T-helper 2 cell treated with Interferon-gamma antibody and Interleukin-4, amounts not matched to agents 5 μg/mL and 100 μg/mL, for 36 hours (primary cell): ENCODE data around the gene LMNTD1.

Experiments used
- DNase-seq: peaks from one replicate; pipeline ENCODE4 v3.0.0; 2021; ENCODE audit warnings: low spot score
- H3K27ac Mint-ChIP-seq: one replicate; pipeline ENCODE4 v1.8.0; 2021; ENCODE audit warnings: mild to moderate bottlenecking, mixed read lengths
- H3K27me3 Mint-ChIP-seq: one replicate; pipeline ENCODE4 v1.8.0; 2021; ENCODE audit warnings: low read depth, mixed read lengths
- H3K36me3 Mint-ChIP-seq: one replicate; pipeline ENCODE4 v1.8.0; 2021; ENCODE audit warnings: low read depth, mixed read lengths
- H3K4me1 Mint-ChIP-seq: one replicate; pipeline ENCODE4 v1.8.0; 2021; ENCODE audit warnings: low read depth, mixed read lengths
- H3K4me3 Mint-ChIP-seq: one replicate; pipeline ENCODE4 v1.8.0; 2022; ENCODE audit warnings: mild to moderate bottlenecking, moderate library complexity, mixed read lengths
- H3K9me3 Mint-ChIP-seq: one replicate; pipeline ENCODE4 v1.8.0; 2021; ENCODE audit warnings: mixed read lengths

Gene LMNTD1

GRCh38 chr12:25578411-25579143, 25.5 kb upstream of the LMNTD1 start:
- no peaks in the 10 kb centered on the region for H3K4me1 Mint-ChIP-seq
- H3K4me3 Mint-ChIP-seq = no peak overlapping the region
- no peak for DNase-seq
- H3K27me3 Mint-ChIP-seq = no peaks in the 10 kb centered on the region
- H3K9me3 Mint-ChIP-seq = no peaks in the 10 kb centered on the region
- no peak overlapping the region for H3K27ac Mint-ChIP-seq
- no peaks in the 10 kb centered on the region for H3K36me3 Mint-ChIP-seq

- H3K27me3 Mint-ChIP-seq = peaks cover 2% of the 10 kb centered on the region
- H3K4me3 Mint-ChIP-seq = no peak overlapping the region
- no peaks in the 10 kb centered on the region for H3K36me3 Mint-ChIP-seq
- no peak overlapping the region for H3K27ac Mint-ChIP-seq
- no peaks in the 10 kb centered on the region for H3K4me1 Mint-ChIP-seq
- DNase-seq = no peak
- no peaks in the 10 kb centered on the region for H3K9me3 Mint-ChIP-seq
These were observed 21.7 kb upstream of the LMNTD1 start for GRCh38 chr12:25574761-25575160.

GRCh38 chr12:25573346-25573745, 20.3 kb upstream of the LMNTD1 start:
- Mint-ChIP-seq H3K4me1 (no peaks in the 10 kb centered on the region), H3K9me3 (no peaks in the 10 kb centered on the region), H3K36me3 (no peaks in the 10 kb centered on the region), H3K4me3 (no peak overlapping the region), H3K27me3 (peaks cover 2% of the 10 kb centered on the region), H3K27ac (no peak overlapping the region)
- DNase-seq = no peak

GRCh38 chr12:25570418-25570817, 17.3 kb upstream of the LMNTD1 start:
- H3K4me1 Mint-ChIP-seq = no peaks in the 10 kb centered on the region
- H3K27ac Mint-ChIP-seq = no peak overlapping the region
- H3K4me3 Mint-ChIP-seq = no peak overlapping the region
- DNase-seq = no peak
- no peaks in the 10 kb centered on the region for H3K9me3 Mint-ChIP-seq
- H3K27me3 Mint-ChIP-seq = peaks cover 2% of the 10 kb centered on the region
- H3K36me3 Mint-ChIP-seq = no peaks in the 10 kb centered on the region

- Mint-ChIP-seq H3K4me1 (no peaks in the 10 kb centered on the region), H3K36me3 (no peaks in the 10 kb centered on the region), H3K27me3 (no peaks in the 10 kb centered on the region), H3K27ac (no peak overlapping the region), H3K9me3 (no peaks in the 10 kb centered on the region), H3K4me3 (no peak overlapping the region)
- DNase-seq = no peak
These were observed 13.3 kb upstream of the LMNTD1 start for GRCh38 chr12:25566202-25566949.

GRCh38 chr12:25558586-25558985, 5.5 kb upstream of the LMNTD1 start:
- no peak overlapping the region for H3K27ac Mint-ChIP-seq
- H3K4me1 Mint-ChIP-seq = peaks cover 10% of the 10 kb centered on the region
- no peak for DNase-seq
- H3K36me3 Mint-ChIP-seq = no peaks in the 10 kb centered on the region
- H3K27me3 Mint-ChIP-seq = peaks cover 5% of the 10 kb centered on the region
- no peaks in the 10 kb centered on the region for H3K9me3 Mint-ChIP-seq
- H3K4me3 Mint-ChIP-seq = no peak overlapping the region

GRCh38 chr12:25557830-25558436, 4.8 kb upstream of the LMNTD1 start:
- no peak for DNase-seq
- Mint-ChIP-seq H3K4me3 (no peak overlapping the region), H3K27me3 (peaks cover 5% of the 10 kb centered on the region), H3K27ac (no peak overlapping the region), H3K4me1 (peaks cover 10% of the 10 kb centered on the region), H3K36me3 (no peaks in the 10 kb centered on the region), H3K9me3 (no peaks in the 10 kb centered on the region)

GRCh38 chr12:25556153-25556552, 3.1 kb upstream of the LMNTD1 start:
- no peaks in the 10 kb centered on the region for H3K9me3 Mint-ChIP-seq
- no peak for DNase-seq
- peaks cover 5% of the 10 kb centered on the region for H3K27me3 Mint-ChIP-seq
- H3K4me1 Mint-ChIP-seq = peaks cover 10% of the 10 kb centered on the region
- no peak overlapping the region for H3K4me3 Mint-ChIP-seq
- H3K36me3 Mint-ChIP-seq = no peaks in the 10 kb centered on the region
- H3K27ac Mint-ChIP-seq = no peak overlapping the region

- peaks cover 9% of the 10 kb centered on the region for H3K27me3 Mint-ChIP-seq
- H3K4me1 Mint-ChIP-seq = peaks cover 5% of the 10 kb centered on the region
- no peaks in the 10 kb centered on the region for H3K9me3 Mint-ChIP-seq
- no peak overlapping the region for H3K4me3 Mint-ChIP-seq
- DNase-seq = no peak
- H3K27ac Mint-ChIP-seq = no peak overlapping the region
- no peaks in the 10 kb centered on the region for H3K36me3 Mint-ChIP-seq
These were observed 402 bp downstream of the LMNTD1 start for GRCh38 chr12:25552681-25553080.

- Mint-ChIP-seq H3K9me3 (no peaks in the 10 kb centered on the region), H3K27me3 (peaks cover 11% of the 10 kb centered on the region), H3K36me3 (no peaks in the 10 kb centered on the region), H3K4me3 (no peak overlapping the region), H3K27ac (no peak overlapping the region), H3K4me1 (peaks cover 4% of the 10 kb centered on the region)
- no peak for DNase-seq
These were observed 2.9 kb downstream of the LMNTD1 start for GRCh38 chr12:25550186-25550585.

GRCh38 chr12:25549120-25549519, 4.0 kb downstream of the LMNTD1 start:
- Mint-ChIP-seq H3K36me3 (no peaks in the 10 kb centered on the region), H3K9me3 (no peaks in the 10 kb centered on the region), H3K4me3 (no peak overlapping the region), H3K27me3 (peaks cover 12% of the 10 kb centered on the region), H3K27ac (no peak overlapping the region), H3K4me1 (peaks cover 1% of the 10 kb centered on the region)
- no peak for DNase-seq

GRCh38 chr12:25546318-25546717, 6.8 kb downstream of the LMNTD1 start:
- no peak for DNase-seq
- Mint-ChIP-seq H3K9me3 (no peaks in the 10 kb centered on the region), H3K4me3 (no peak overlapping the region), H3K4me1 (no peaks in the 10 kb centered on the region), H3K27me3 (peaks cover 12% of the 10 kb centered on the region), H3K27ac (no peak overlapping the region), H3K36me3 (no peaks in the 10 kb centered on the region)

GRCh38 chr12:25533150-25533549, 19.9 kb downstream of the LMNTD1 start:
- Mint-ChIP-seq H3K27ac (no peak overlapping the region), H3K4me1 (no peaks in the 10 kb centered on the region), H3K9me3 (no peaks in the 10 kb centered on the region), H3K4me3 (no peak overlapping the region), H3K36me3 (no peaks in the 10 kb centered on the region), H3K27me3 (peaks cover 4% of the 10 kb centered on the region)
- DNase-seq = no peak

GRCh38 chr12:25531502-25532052, 21.5 kb downstream of the LMNTD1 start:
- Mint-ChIP-seq H3K36me3 (no peaks in the 10 kb centered on the region), H3K4me1 (no peaks in the 10 kb centered on the region), H3K27ac (no peak overlapping the region)

More at GRCh38 chr12:25531502-25532052, 21.5 kb downstream of the LMNTD1 start:
- H3K27me3 Mint-ChIP-seq = peaks cover 4% of the 10 kb centered on the region
- DNase-seq = no peak
- no peaks in the 10 kb centered on the region for H3K9me3 Mint-ChIP-seq
- no peak overlapping the region for H3K4me3 Mint-ChIP-seq
